HG03571 (cell line): ENCODE data around the gene KCNF1.

Experiments
- ATAC-seq: cut with Tn5 transposase; IDR thresholded peaks from one replicate; pipeline ENCODE4 v1.9.1; 2021; ENCODE audit not compliant: unreplicated experiment

Gene KCNF1

DNA sequence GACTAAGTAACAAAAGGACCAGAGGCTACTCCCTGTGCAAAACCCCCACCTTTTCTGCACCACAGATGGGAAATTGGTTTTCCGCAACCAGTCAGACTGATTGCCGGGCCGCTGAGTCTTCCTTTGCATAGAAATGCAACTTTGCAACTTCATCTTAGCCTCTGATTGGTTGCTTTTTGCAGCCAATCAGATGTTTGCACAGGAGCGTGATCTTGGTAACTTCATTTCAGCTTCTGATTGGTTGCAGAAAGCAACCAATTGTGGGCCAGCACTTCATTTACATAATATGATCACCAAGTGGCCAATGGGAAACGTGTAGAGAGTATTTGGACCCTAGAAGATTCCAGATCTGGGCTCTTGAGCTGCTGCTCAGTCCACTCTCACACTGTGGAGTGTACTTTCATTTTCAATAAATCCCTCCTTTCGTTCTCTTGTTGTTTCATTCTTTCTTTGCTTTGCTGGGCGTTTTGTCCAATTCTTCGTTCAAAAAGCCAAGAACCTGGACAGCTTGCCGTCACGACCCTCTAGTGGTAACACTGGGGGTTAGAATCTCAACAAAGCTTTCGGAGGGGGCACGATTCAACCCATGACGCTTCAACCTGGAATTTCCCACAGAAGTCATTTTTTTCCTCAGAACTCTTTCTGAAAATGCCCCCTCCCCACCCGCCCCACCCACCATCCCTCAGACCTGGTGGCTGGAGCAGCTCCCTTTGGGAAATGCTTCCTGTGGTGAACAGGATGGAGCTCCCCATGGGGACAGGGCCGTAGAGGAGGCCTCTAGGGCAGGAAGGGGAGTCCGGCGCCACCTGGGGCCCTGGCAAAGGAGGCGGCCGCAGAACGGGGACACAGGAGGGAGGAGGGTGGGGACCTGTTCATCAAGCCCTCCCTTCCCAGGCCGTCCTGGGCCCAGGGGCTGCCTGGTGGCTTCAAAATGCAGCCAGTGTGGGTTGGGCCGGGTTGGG, 31.8 kb upstream of the KCNF1 start:
- ATAC-seq: no peak

GRCh38 chr2:10880586-10881321, 31.0 kb upstream of the KCNF1 start:
- no peak for ATAC-seq

- no peak for ATAC-seq
Observed at GRCh38 chr2:10882568-10882967, 29.2 kb upstream of the KCNF1 start.

GRCh38 chr2:10883066-10883465, 28.7 kb upstream of the KCNF1 start:
- no peak for ATAC-seq

DNA sequence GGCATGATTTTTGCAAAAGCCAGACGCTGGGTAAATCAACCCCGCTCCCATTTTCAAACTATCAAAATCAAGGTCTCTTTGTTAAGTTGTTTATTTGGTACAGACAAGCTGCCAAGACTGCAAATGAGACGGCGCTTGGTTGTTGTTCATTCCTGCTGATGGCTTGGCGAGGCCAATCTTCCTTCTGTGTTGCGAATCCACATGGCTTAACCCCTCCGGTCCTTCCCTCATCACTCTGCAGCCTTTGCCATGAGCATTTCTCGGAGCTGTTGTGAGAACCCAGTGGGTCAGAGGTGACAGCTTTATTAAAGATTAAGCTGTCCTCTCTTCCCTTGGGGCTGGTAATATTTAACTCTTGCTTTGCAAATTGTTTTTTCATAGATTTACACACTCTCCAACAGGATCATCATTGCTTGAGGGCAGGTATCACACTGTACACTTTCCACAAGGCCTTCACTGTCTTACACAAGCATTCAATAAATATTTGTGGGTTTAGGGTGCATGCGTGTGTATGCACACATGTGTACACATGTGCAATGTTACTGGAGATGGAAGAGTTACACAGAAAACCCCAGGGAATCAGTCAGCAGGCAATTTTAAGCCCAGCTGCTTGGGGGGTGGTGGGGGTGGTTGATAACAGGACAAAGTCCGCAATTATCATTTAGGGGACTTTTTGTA, 27.8 kb upstream of the KCNF1 start:
- ATAC-seq: no peak

GRCh38 chr2:10884574-10884975, 27.2 kb upstream of the KCNF1 start:
- no peak for ATAC-seq

DNA sequence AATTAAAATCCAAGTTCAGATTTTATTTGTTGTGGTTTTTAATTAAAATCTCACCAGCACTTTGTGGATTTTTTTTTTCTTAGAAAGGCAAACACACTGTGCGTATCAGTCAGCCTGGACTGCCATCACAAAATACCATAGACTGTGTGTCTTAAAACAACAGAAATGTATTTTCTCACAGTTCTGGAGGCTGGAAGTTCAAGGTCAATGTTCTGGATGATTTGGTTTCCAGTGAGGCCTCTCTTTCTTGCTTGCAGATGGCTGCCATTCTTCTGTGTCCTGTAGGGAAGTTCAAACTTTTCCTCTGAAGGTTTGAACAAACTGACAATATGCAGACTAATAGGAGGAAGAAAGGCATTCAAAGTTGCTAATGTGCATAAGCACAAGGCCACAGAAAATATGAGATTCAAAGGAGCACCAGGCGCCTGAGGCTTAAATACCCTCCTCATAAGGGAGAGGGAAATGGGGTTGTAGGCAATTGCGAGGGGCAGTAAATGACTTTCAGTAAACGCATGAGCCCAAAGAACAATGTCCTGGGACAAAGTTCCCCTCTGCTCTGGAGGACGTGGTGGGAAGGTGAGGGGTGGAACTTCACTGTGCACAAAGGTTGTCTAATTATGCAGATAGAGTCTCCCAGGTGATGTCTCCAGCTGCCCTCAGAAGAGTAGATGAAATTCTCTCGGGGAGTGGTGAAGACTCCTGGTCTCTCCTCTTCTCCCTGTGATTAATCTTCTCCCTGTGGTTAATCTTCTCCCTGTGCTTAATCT, 26.5 kb upstream of the KCNF1 start:
- no peak for ATAC-seq

DNA sequence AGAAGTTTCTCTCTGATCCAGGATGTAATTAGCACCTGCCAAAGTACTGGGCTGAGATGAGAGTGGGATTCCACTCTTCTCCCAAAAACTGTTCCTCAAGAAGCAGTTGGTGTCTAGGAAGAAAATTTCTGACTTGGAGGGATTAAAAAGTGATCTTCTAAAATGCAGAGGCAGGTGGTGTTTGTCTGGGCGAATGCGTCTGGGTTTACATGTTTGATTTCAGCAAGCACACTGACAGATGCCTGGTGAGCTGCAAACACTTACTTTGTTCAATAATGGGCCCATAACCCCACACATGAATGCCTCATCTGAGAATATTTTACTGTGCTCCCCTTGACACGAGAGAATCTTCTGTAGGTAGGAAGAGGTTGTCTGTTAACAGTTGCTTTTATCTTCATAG, 24.3 kb upstream of the KCNF1 start:
- ATAC-seq: no peak

DNA sequence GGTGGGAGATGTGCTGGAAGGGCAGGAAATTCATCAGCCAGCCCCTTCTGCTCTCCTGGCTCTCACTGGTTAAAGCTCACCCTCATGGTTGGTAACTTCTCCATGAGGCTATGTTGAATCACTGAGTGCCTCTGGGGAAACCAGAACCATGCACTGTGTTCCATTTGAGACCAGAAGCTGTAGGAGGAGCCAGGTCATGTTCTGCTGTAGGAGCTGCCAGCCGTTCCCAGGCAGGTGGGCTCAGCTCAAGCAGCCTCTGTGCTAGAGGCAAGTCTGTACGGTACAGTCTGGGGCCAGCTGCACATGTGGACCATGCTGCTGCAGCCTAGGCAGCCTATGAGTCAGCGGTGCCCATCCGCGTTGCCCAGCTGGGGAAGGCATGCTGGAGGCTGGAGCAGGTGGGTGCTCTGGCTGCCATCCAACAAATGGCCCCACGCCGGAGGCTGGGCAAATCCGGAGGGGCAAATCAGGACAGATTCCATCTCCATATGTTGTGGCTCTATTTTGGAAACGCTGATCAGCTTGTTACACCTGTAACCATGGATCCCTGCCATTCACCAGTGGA, 22.0 kb upstream of the KCNF1 start:
- ATAC-seq: no peak

DNA sequence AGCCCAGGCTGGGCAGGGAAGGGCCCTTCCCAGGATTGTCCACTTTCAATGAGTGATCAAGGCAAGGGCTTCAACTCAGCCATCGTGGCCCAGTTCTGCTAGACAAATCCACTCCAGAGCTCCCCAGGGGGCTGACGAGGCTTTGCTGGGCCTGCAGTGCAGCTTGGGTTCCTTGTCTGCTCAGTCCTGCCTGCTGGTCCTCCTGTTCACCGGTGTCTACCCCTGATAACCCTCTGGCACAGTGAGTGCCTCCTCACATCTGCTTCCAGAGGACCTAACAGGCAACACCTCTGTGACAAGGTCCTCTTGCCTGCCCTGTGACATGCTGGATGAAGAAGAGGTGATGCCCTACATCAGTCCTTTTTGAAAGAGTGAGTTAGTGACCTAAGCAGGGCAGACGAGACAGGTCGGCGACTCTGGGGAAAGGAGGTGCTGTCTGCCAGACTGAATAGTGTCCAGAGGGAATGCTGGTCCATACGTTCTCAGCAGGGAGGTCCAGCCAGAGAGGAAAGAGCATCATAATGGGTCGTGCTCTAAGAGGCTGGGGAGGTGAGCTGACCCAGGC, 20.9 kb upstream of the KCNF1 start:
- no peak for ATAC-seq

GRCh38 chr2:10891390-10891789, 20.3 kb upstream of the KCNF1 start:
- no peak for ATAC-seq

DNA sequence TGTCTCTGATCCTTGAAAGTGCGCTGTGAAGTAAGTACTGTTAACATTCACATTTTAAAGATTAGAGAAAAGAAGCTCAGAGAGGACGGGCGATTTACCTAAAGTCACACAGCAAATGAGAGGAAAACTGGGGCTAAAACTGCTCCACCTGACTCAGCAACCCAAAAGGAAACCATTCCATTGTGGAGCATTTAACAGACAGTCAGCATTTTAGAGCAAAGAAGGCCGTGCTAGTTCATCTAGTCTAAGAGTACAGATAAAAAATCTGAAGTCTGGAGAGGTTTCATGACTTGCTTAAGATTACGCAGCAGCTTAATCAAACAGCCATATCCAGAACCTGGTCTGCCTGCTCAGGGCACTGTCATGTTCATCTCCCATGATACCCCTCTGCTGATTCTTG, 19.9 kb upstream of the KCNF1 start:
- no peak for ATAC-seq

DNA sequence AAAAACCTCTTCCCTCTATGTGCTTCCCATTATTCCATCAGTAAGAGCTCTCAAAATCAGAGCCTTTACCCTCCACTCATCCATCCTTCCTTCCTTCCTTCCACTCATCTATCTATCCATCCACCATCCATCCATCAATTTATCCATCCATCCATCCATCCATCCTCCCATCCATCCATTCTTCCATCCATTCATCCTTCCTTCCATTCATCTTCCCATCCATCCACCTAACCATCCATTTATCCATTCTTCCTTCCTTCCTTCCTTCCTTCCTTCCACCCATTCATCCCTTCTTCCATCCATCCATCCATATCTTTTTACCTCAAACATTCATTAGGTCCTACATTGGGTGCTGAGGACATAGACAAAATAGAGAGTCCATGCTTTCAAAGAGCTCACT, 19.4 kb upstream of the KCNF1 start:
- no peak for ATAC-seq

DNA sequence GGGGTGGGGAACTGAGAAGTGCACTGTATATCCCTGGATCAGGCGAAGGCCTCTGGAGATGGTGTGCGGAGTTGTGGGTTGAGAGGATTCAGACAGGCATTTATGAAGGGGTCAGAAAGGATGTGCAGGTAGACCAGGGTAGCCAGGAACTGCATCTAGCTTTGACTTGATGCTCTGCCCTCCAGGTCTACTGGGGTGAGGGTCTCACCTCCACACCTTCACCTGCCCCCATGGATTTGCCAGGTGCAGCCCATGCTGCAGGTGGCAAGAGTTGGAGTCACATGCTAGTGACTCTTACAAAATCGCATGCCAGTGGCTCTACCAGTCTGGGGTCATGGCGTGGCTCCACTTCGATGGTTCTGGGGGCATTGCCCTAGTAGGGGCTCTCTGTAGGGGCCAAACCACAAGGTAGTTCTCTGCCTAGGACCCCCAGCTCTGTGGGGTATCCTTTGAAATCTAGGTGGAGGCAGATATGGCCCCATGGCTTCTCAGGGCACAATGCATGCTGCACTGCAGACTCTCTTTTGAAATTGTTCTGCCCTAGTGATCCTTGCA, 18.9 kb upstream of the KCNF1 start:
- no peak for ATAC-seq

GRCh38 chr2:10894264-10894935, 17.3 kb upstream of the KCNF1 start:
- no peak for ATAC-seq

DNA sequence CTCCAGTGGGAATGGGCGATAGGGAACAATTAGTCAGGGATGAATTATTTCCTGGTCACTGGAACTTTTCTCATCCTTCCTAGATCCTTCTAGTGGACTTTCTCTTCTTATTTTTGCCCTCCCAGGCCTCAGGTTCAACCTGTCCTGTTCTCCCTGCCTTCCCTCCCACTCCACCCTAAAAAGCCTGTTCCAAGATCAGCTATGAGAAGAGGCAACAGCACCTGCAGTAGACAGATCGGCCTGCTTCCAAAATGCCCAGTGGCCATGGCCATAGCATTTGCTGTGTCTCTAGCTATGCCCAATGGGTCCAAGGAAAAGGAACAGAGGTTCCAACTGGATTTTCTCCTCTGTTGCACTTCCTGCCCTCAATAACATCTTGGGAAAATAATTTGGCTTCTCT, 16.5 kb upstream of the KCNF1 start:
- ATAC-seq: no peak

DNA sequence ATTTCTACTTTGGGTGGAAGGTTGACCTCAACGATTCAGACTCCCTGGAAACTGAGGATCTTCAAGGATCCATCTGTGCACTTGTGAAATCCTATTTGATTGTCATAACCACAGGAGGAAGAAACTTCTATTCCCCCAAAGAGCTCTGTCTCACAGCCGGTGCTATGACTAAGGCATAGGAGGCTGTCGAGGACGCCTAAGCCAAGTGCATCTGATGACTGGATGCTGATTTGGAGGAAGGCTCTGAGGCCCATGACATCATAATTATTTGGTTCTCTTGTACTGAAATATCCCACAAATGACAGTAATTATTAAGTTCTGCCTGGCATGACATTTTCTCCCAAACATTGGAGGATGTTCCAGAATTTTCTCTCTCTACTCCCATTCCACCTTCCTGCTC, 13.8 kb upstream of the KCNF1 start:
- ATAC-seq: no peak

DNA sequence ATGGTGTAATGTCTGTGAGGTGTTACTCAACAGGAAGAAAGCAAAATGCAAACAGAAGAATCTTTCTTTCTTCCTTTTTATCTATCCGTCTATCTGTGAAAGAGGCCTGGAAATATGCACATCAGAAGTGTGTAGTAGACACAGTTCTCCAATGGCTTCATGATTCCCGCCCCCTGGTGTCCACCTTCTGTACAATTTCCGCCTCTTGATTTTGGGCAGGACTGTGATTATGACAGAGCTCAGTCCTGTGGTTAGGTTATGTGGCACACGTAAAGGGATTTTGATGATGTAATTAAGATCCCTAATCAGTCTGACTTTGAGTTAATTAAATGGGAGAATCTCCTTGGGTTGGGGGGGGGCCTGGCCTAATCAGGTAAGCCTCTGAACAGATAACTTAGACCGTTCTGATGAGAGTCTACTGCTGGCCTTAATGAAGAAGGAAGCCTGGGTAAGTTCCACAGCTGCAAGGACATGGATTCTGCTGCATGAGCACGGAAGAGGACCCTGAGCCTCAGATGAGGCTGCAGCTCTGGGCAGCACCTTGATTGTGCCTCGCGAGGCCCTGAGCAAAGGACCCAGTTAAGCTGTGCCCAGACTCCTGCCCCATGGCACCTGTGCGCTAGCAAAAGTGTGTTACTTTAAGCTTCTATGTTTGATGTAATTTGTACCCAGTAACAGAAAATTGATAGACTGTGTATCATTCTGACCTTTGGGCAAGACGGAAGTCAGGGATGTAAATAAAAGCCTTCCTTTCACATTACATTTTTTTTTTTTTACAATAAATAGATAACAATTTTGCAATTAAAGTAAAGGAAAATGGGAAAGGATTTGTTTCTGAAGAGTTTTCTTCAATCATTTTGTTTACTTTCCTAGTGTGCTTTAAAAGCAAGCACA, 11.3 kb upstream of the KCNF1 start:
- no peak for ATAC-seq
